Lung (tissue), 12 donors: ENCODE results near the gene INSC. TPM values are rescaled to one million over a fixed set of nuclear protein-coding genes. Genes with fewer than 3 reads are reported as not detected.

Experiments used
- ATAC-seq: fragments of 200-7000 bp; cut with Tn5 transposase; one replicate; pipeline ENCODE4 v1.9.1; 2020; ENCODE audit warnings: moderate number of reproducible peaks; ENCODE audit not compliant: insufficient read depth, low FRiP score
- DNase-seq, 3 donors: peaks; one replicate each; pipeline ENCODE4 v3.0.0-alpha.2; 2013 to 2017
- H3K27ac ChIP-seq, 2 donors: one replicate each; pipeline ENCODE4 v1.5.1; 2013; ENCODE audit warnings: mild to moderate bottlenecking in 2 of 2, moderate library complexity in 2 of 2, control low read depth in 1 of 2, inconsistent platforms in 1 of 2, low read depth in 1 of 2, low read length in 1 of 2
- H3K27me3 ChIP-seq, 3 donors: one replicate each; pipeline ENCODE4 v1.5.1; 2013; ENCODE audit warnings: low read length in 2 of 3; ENCODE audit not compliant: control insufficient read depth in 3 of 3, insufficient read depth in 3 of 3
- H3K36me3 ChIP-seq, 4 donors: one replicate each; pipeline ENCODE4 v1.5.1; 2013; ENCODE audit warnings: low read length in 4 of 4, mild to moderate bottlenecking in 1 of 4, moderate library complexity in 1 of 4; ENCODE audit not compliant: control insufficient read depth in 4 of 4, insufficient read depth in 4 of 4
- H3K4me1 ChIP-seq, 5 donors: one replicate each; pipeline ENCODE4 v1.5.1; 2013; ENCODE audit warnings: low read length in 5 of 5, mild to moderate bottlenecking in 2 of 5, moderate library complexity in 1 of 5; ENCODE audit not compliant: control insufficient read depth in 5 of 5, insufficient read depth in 5 of 5
- H3K4me3 ChIP-seq: one replicate; pipeline ENCODE4 v1.5.1; 2013; ENCODE audit warnings: mild to moderate bottlenecking, control low read depth, moderate library complexity
- H3K9ac ChIP-seq, 2 donors: one replicate each; pipeline ENCODE4 v1.5.1; 2013; ENCODE audit warnings: low read length in 2 of 2, control low read depth in 1 of 2; ENCODE audit not compliant: insufficient read depth in 1 of 2
- H3K9me3 ChIP-seq, 4 donors: one replicate each; pipeline ENCODE4 v1.5.1; 2013; ENCODE audit warnings: low read length in 3 of 4, mild to moderate bottlenecking in 1 of 4, moderate library complexity in 1 of 4; ENCODE audit not compliant: control insufficient read depth in 4 of 4, insufficient read depth in 3 of 4
- CTCF ChIP-seq: IDR thresholded peaks from 2 replicates; pipeline ENCODE4 v1.5.1; 2012; ENCODE audit warnings: mild to moderate bottlenecking; ENCODE audit errors: control extremely low read depth, extremely low read depth
- WGBS, 2 donors: extraction: QIAGEN DNeasy Blood & Tissue Kit; methylation state at CpG; one replicate each; pipeline ENCODE4 v1.1.7; 2013; 5-methylcytosine and 5-hydroxymethylcytosine counted together
- polyA plus RNA-seq, 2 donors: library from polyadenylated mRNA; stranded (reverse); fragments of 200-250 nt; gene quantifications; one replicate each; pipeline ENCODE4 v1.2.1, GENCODE V29; 2013
- total RNA-seq, 2 donors: library from RNA; depleted of rRNA in 1 of 2; stranded (reverse); fragments of >200 nt in 1 of 2; gene quantifications; one replicate each; pipeline ENCODE4 v1.2.1, GENCODE V29; 2014 to 2021
- donor health status: control.
- donor health status: control.
- donor health status: Bipolar disorder and iron deficiency.
- donor health status: healthy.
- donor health status: DM: yes; HTN: yes; CAD: no.

Gene INSC
- total and polyA plus RNA-seq, 4 donors = 0.49 to 0.91 (median 0.73) TPM

DNA sequence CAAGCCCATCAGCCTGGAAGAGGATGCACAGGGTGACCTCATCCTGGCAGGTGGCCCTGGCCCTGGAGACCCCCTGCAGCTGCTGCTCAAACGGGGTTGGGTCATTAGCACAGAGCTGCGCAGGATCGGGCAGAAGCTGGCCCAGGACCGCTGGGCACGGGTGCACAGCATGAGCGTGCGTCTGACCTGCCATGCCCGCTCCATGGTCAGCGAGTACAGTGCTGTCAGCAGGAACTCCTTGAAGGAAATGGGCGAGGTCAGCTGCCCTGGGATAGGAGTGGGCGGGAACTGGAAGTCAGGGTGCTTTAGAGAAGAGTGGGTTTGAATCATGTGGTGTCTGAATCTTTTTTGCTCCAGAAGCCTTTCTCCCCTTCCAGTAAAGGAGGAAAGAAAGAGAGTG, 61.1 kb downstream of the INSC start:
- Histone ChIP-seq H3K9me3 (peaks cover 0 to 3% (median 0%) of the 10 kb centered on the region in 4 donors), H3K4me3 (no peak overlapping the region), H3K9ac (no peak overlapping the region), H3K4me1 (peaks cover 0 to 5% (median 0%) of the 10 kb centered on the region in 5 donors), H3K27ac (no peak overlapping the region), H3K36me3 (peaks cover 0 to 1% (median 0%) of the 10 kb centered on the region in 4 donors), H3K27me3 (no peaks in the 10 kb centered on the region)
- TF ChIP-seq CTCF = no peak
- ATAC-seq (no peak), DNase-seq (no peak)
- 75 to 80% methylated on average over 11 of the region's 11 CpGs for WGBS, 2 donors

DNA sequence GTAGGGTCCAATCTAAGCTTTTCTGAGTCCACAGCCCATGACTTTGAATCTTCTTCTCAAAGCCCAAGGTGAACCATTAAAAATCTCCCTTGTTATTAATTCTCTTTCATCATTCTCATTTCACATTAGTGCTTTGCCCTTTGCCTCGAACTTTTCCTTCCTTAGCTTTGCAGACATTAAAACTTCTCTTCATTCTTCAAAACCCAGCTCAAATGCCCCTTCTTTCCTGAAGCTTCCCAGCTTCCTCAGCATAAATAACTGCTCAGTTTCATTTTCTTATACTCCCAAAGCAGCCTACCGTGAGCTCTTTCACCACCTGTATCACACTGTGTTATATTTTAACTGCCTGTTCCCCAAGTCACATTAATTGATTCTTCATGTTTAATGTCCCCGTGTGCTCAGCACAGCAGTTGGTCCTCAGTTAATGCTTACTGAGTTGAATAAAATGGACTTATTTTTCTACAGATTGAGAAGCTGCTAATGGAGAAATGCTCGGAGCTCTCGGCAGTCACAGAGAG, 62.0 kb downstream of the INSC start:
- 74 to 81% methylated on average over 5 of the region's 5 CpGs for WGBS, 2 donors
- Histone ChIP-seq H3K4me3 (no peak overlapping the region), H3K36me3 (peaks cover 0 to 1% (median 0%) of the 10 kb centered on the region in 4 donors), H3K27ac (no peak overlapping the region), H3K4me1 (peaks cover 0 to 5% (median 0%) of the 10 kb centered on the region in 5 donors), H3K9ac (no peak overlapping the region), H3K9me3 (peaks cover 0 to 3% (median 0%) of the 10 kb centered on the region in 4 donors), H3K27me3 (no peaks in the 10 kb centered on the region)
- TF ChIP-seq CTCF = no peak
- DNase-seq (no peak), ATAC-seq (no peak)

- DNase-seq (no peak), ATAC-seq (no peak)
These were observed 62.8 kb downstream of the INSC start for GRCh38 chr11:15177491-15177890.

More at GRCh38 chr11:15177491-15177890, 62.8 kb downstream of the INSC start:
- TF ChIP-seq CTCF = no peak
- Histone ChIP-seq H3K4me1 (peaks cover 0 to 5% (median 0%) of the 10 kb centered on the region in 5 donors), H3K27me3 (no peaks in the 10 kb centered on the region), H3K4me3 (no peak overlapping the region), H3K36me3 (peaks cover 0 to 1% (median 0%) of the 10 kb centered on the region in 4 donors), H3K9me3 (peaks cover 0 to 3% (median 0%) of the 10 kb centered on the region in 4 donors), H3K27ac (no peak overlapping the region), H3K9ac (no peak overlapping the region)
- 90 to 98% methylated on average over 2 of the region's 2 CpGs for WGBS, 2 donors
